HCT116 (cell line): ENCODE data around the gene FLVCR2. TPM values are rescaled to one million over a fixed set of nuclear protein-coding genes. Genes with fewer than 3 reads are reported as not detected.

Experiments
- ATAC-seq: fragments of 200-7000 bp; cut with Tn5 transposase; 2 replicates; pipeline ENCODE4 v1.9.1; 2020; ENCODE audit warnings: mild to moderate bottlenecking, moderate library complexity
- BruUV-seq: library from RNA; stranded (reverse); fragments of 400-500 nt; replicated peaks from 2 replicates; lab custom pipeline; 2021; lab: Mats Ljungman, UMichigan
- CTCF ChIA-PET: fragments of 300-600 bp; sonication (Branson Sonifier 250); formaldehyde crosslinking; loops from one replicate; lab custom pipeline; 2021; ENCODE audit warnings: antibody characterized with exemption; lab: Charles Lee
- POLR2A ChIA-PET: fragments of 300-600, 350-600 bp; sonication (Branson Sonifier 250); formaldehyde crosslinking; loops from one replicate; lab custom pipeline; 2021; ENCODE audit warnings: antibody characterized with exemption; lab: Charles Lee
- RAD21 ChIA-PET, 2 experiments: fragments of 300-600 bp; sonication (Branson Sonifier 250); formaldehyde crosslinking; loops; one replicate each; lab custom pipeline; 2023; ENCODE audit warnings: low total read pairs in 2 of 2; ENCODE audit not compliant: uncharacterized antibody in 2 of 2, unreplicated experiment in 2 of 2, low non-redundant PET in 1 of 2; lab: Charles Lee
- DNase-seq: peaks from one replicate; pipeline ENCODE4 v3.0.0-alpha.2; 2010; ENCODE audit warnings: low read depth, low spot score
- H2AFZ ChIP-seq: fragments of 200-600 bp; shearing (Covaris generic), sonication (generic); 2 replicates; pipeline ENCODE4 v1.6.1; 2017; ENCODE audit warnings: low read depth, mixed run types, mixed read lengths, antibody characterized with exemption, low read length; ENCODE audit not compliant: poor library complexity, severe bottlenecking
- H3K27ac ChIP-seq: 2 replicates; pipeline ENCODE4 v1.5.1; 2012; ENCODE audit warnings: low read depth, low read length
- H3K27me3 ChIP-seq: fragments of 200-600 bp; sonication (generic); 2 replicates; pipeline ENCODE4 v1.6.1; 2016; ENCODE audit warnings: mixed run types, low read length, mixed read lengths; ENCODE audit not compliant: insufficient read depth
- H3K36me3 ChIP-seq, 2 experiments: fragments of 200-500 bp in 1 of 2; fragments of 200-600 bp in 1 of 2; sonication (Bioruptor generic) in 1 of 2; sonication (generic) in 1 of 2; 2 replicates each; pipeline versions ENCODE4 v1.5.1 to v1.6.1; 2014 to 2016; ENCODE audit warnings: low read length in 2 of 2, inconsistent platforms in 1 of 2, mixed read lengths in 1 of 2, mixed run types in 1 of 2; ENCODE audit not compliant: insufficient read depth in 2 of 2, control insufficient read depth in 1 of 2
- H3K4me1 ChIP-seq, 2 experiments: fragments of 200-600 bp in 1 of 2; sonication (generic) in 1 of 2; 2 replicates each; pipeline versions ENCODE4 v1.5.1 to v1.6.1; 2012 to 2017; ENCODE audit warnings: low read length in 2 of 2, inconsistent platforms in 1 of 2, mild to moderate bottlenecking in 1 of 2, mixed read lengths in 1 of 2, mixed run types in 1 of 2, moderate library complexity in 1 of 2; ENCODE audit not compliant: insufficient read depth in 2 of 2, control insufficient read depth in 1 of 2
- H3K4me2 ChIP-seq: fragments of 200-600 bp; sonication (generic); 2 replicates; pipeline ENCODE4 v1.6.1; 2017; ENCODE audit warnings: mixed run types, low read length, mixed read lengths
- H3K4me3 ChIP-seq, 2 experiments: fragments of 200-600 bp in 1 of 2; sonication (generic) in 1 of 2; replicated peaks in 1 of 2; 2 replicates each; pipeline ENCODE4 v1.5.1; 2011 to 2016; ENCODE audit warnings: low read length in 2 of 2, control low read depth in 1 of 2, low read depth in 1 of 2, mild to moderate bottlenecking in 1 of 2, mixed read lengths in 1 of 2, mixed run types in 1 of 2
- H3K79me2 ChIP-seq: fragments of 200-600 bp; sonication (generic); 2 replicates; pipeline ENCODE4 v1.6.1; 2017; ENCODE audit warnings: mild to moderate bottlenecking, mixed run types, low read length, moderate library complexity, mixed read lengths; ENCODE audit not compliant: insufficient read depth
- H3K9ac ChIP-seq: fragments of 200-600 bp; sonication (generic); 2 replicates; pipeline ENCODE4 v1.6.1; 2016; ENCODE audit warnings: low read length, mixed read lengths
- H3K9me2 ChIP-seq: fragments of 200-600 bp; sonication (generic), shearing (Covaris generic); 2 replicates; pipeline ENCODE4 v1.6.1; 2017; ENCODE audit warnings: mixed run types, mild to moderate bottlenecking, moderate library complexity; ENCODE audit not compliant: insufficient read depth
- H3K9me3 ChIP-seq, 2 experiments: fragments of 200-500 bp in 1 of 2; fragments of 200-600 bp in 1 of 2; sonication (Bioruptor generic) in 1 of 2; sonication (generic) in 1 of 2; 2 replicates each; pipeline ENCODE4 v1.6.1; 2014 to 2017; ENCODE audit warnings: low read length in 2 of 2, mixed read lengths in 2 of 2, inconsistent platforms in 1 of 2, low read depth in 1 of 2, mild to moderate bottlenecking in 1 of 2, mixed run types in 1 of 2, moderate library complexity in 1 of 2; ENCODE audit not compliant: control insufficient read depth in 1 of 2, insufficient read depth in 1 of 2
- H4K20me1 ChIP-seq: fragments of 200-600 bp; sonication (generic), shearing (Covaris generic); 2 replicates; pipeline ENCODE4 v1.6.1; 2017; ENCODE audit warnings: mixed run types, mild to moderate bottlenecking, moderate library complexity; ENCODE audit not compliant: insufficient read depth
- CEBPB ChIP-seq: IDR thresholded peaks from 2 replicates; pipeline ENCODE4 v1.6.1; 2012; ENCODE audit warnings: low read depth
- EGR1 ChIP-seq: IDR thresholded peaks from 2 replicates; pipeline ENCODE4 v1.6.1; 2012; ENCODE audit warnings: low read depth
- ELF1 ChIP-seq: IDR thresholded peaks from 2 replicates; pipeline ENCODE4 v1.6.1; 2012; ENCODE audit warnings: low read depth, borderline replicate concordance
- EZH2 ChIP-seq: fragments of 200-600 bp; sonication (generic); IDR thresholded peaks from 2 replicates; pipeline ENCODE4 v1.6.1; 2017; ENCODE audit warnings: antibody characterized with exemption, mixed run types
- EZH2phosphoT487 ChIP-seq: fragments of 200-600 bp; IDR thresholded peaks from 2 replicates; pipeline ENCODE4 v1.6.1; 2018; ENCODE audit warnings: antibody characterized with exemption, borderline replicate concordance
- JUND ChIP-seq: IDR thresholded peaks from 2 replicates; pipeline ENCODE4 v1.6.1; 2012
- POLR2A ChIP-seq: IDR thresholded peaks from 2 replicates; pipeline ENCODE4 v1.7.0; 2011; ENCODE audit warnings: borderline replicate concordance; ENCODE audit not compliant: insufficient read depth, insufficient read length; ENCODE audit errors: extremely low read depth
- POLR2AphosphoS5 ChIP-seq: IDR thresholded peaks from 2 replicates; pipeline ENCODE4 v1.6.1; 2011; ENCODE audit warnings: mild to moderate bottlenecking, low read depth, low read length, moderate library complexity
- RAD21 ChIP-seq: IDR thresholded peaks from 2 replicates; pipeline ENCODE4 v1.6.1; 2012; ENCODE audit warnings: low read depth, mild to moderate bottlenecking
- SP1 ChIP-seq: IDR thresholded peaks from 2 replicates; pipeline ENCODE4 v1.6.1; 2012; ENCODE audit warnings: low read depth
- SRF ChIP-seq: IDR thresholded peaks from 2 replicates; pipeline ENCODE4 v1.6.1; 2012; ENCODE audit warnings: low read depth
- ZFX ChIP-seq: fragments of 450-650 bp; IDR thresholded peaks from 2 replicates; pipeline ENCODE4 v1.6.1; 2017
- intact Hi-C: fragments of 100-400 bp; cut with micrococcal nuclease; formaldehyde crosslinking; loops from 2 replicates; pipeline ENCODE4 v1.10.0; 2022
- total RNA-seq: library from RNA; stranded (reverse); gene quantifications from one replicate; pipeline ENCODE4 v1.2.1, GENCODE V29; 2021; ENCODE audit not compliant: unreplicated experiment
- TF ChIP-seq, protein P1 (sequence below): IDR thresholded peaks from 2 replicates; pipeline ENCODE4 v1.6.1; 2011; ENCODE audit warnings: mild to moderate bottlenecking, low read length, moderate library complexity; ENCODE audit not compliant: insufficient replicate concordance; ENCODE audit errors: extremely low read depth
- TF ChIP-seq, protein P2 (sequence below): IDR thresholded peaks from 2 replicates; pipeline ENCODE4 v1.6.1; 2012
- TF ChIP-seq, protein P3 (sequence below), 3 experiments: fragments of 200-600 bp in 1 of 3; sonication (generic) in 1 of 3; IDR thresholded peaks in 2 of 3; conservative IDR thresholded peaks in 1 of 3; 2 replicates each; pipeline ENCODE4 v1.5.1; 2012 to 2017; ENCODE audit warnings: low read depth in 2 of 3, low read length in 2 of 3, antibody characterized with exemption in 1 of 3, borderline replicate concordance in 1 of 3, control low read depth in 1 of 3, mild to moderate bottlenecking in 1 of 3, mixed read lengths in 1 of 3, mixed run types in 1 of 3, moderate library complexity in 1 of 3; ENCODE audit not compliant: insufficient read depth in 1 of 3

Gene FLVCR2
- total RNA-seq, 1 experiment from 2014 or later: 0.84 TPM

DNA sequence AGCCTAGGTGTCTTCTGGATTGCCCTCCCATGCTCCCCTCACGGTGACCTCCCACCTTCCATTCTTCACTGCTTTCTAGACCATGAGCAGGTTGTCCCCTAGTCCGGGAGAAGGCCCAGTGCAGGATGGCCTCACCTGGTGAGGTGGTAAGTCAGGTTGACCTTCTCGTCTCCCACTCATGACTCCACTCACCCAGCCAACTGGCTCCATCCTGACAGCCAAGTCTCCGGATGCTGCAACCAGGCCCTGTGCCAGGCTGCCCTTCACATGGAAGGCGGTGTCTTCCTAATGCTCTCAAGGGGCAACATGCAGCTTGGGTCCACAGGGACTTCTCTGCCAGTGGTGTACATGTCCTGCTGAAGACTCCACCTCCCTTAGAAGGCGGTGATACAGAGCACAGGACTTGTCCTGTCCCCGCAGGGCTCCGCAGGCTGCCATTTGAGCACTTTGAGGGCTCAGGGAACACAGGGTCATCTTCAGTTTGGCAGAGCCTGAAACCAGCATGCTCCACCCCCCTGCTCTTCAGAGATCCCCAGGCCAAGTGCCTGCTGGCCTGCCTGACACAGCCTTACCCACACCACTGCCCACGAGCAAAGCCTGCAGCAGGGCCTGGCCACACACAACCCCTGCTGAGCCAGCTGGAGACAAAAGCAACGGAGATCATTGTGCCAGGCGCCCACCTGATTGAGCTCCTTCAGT is 30.7 kb upstream of the FLVCR2 start (continued):
- TF ChIP-seq, protein P1, sequence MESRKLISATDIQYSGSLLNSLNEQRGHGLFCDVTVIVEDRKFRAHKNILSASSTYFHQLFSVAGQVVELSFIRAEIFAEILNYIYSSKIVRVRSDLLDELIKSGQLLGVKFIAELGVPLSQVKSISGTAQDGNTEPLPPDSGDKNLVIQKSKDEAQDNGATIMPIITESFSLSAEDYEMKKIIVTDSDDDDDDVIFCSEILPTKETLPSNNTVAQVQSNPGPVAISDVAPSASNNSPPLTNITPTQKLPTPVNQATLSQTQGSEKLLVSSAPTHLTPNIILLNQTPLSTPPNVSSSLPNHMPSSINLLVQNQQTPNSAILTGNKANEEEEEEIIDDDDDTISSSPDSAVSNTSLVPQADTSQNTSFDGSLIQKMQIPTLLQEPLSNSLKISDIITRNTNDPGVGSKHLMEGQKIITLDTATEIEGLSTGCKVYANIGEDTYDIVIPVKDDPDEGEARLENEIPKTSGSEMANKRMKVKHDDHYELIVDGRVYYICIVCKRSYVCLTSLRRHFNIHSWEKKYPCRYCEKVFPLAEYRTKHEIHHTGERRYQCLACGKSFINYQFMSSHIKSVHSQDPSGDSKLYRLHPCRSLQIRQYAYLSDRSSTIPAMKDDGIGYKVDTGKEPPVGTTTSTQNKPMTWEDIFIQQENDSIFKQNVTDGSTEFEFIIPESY: no peak
- no peak for TF ChIP-seq SRF
- TF ChIP-seq ELF1: no peak
- no peak for TF ChIP-seq RAD21
- no peak for TF ChIP-seq JUND
- no peak for TF ChIP-seq CEBPB
- TF ChIP-seq EZH2: no peak
- TF ChIP-seq SP1: no peak
- no peak for TF ChIP-seq ZFX
- TF ChIP-seq EGR1: no peak
- TF ChIP-seq, protein P2, sequence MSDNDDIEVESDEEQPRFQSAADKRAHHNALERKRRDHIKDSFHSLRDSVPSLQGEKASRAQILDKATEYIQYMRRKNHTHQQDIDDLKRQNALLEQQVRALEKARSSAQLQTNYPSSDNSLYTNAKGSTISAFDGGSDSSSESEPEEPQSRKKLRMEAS: no peak

DNA sequence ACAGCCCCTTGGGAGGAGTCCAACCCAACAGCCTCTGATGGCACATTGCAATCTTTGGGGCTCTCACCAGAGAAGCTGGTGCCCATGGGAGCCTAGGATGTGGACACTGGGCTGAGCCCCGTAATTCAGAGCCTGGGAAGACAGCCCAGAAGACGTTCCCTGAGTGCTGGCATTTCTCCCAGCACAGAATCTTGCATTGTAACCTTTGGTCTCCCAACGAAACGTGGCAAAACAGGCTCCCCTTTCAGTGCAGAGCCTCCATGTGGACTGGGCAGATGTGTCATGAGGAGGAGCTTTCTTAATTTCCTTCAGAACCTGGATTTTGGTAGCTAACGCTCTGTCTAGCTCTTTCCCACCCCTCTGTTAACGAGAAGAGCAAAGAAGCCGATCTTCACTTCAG is 29.9 kb upstream of the FLVCR2 start:
- Histone ChIP-seq H4K20me1 (no peaks in the 10 kb centered on the region), H2AFZ (no peak overlapping the region), H3K36me3 (no peaks in the 10 kb centered on the region), H3K4me3 (no peak overlapping the region), H3K79me2 (no peaks in the 10 kb centered on the region), H3K9me3 (no peaks in the 10 kb centered on the region), H3K27ac (no peak overlapping the region), H3K27me3 (no peaks in the 10 kb centered on the region), H3K4me2 (no peak overlapping the region), H3K9me2 (no peaks in the 10 kb centered on the region), H3K4me1 (no peaks in the 10 kb centered on the region), H3K9ac (no peak overlapping the region)
- DNase-seq: no peak
- POLR2A ChIA-PET: interaction anchor here (0.9 kb wide), 1 partner anchor 12 kb away, joined by 3 read pairs; no protein-coding TSS in a partner anchor
- no peak for ATAC-seq
- RAD21 ChIA-PET: no interaction called here
- CTCF ChIA-PET: interaction anchor here (1.9 kb wide), 1 partner anchor 12 kb away, joined by 6 read pairs; no protein-coding TSS in a partner anchor
- BruUV-seq: no TSS peak
- intact Hi-C loops: no loop called here
- TF ChIP-seq SRF (no peak), POLR2A (no peak), EZH2phosphoT487 (no peak), POLR2AphosphoS5 (no peak)
- TF ChIP-seq, protein P2: no peak
- TF ChIP-seq, protein P1: no peak
- TF ChIP-seq, protein P3, sequence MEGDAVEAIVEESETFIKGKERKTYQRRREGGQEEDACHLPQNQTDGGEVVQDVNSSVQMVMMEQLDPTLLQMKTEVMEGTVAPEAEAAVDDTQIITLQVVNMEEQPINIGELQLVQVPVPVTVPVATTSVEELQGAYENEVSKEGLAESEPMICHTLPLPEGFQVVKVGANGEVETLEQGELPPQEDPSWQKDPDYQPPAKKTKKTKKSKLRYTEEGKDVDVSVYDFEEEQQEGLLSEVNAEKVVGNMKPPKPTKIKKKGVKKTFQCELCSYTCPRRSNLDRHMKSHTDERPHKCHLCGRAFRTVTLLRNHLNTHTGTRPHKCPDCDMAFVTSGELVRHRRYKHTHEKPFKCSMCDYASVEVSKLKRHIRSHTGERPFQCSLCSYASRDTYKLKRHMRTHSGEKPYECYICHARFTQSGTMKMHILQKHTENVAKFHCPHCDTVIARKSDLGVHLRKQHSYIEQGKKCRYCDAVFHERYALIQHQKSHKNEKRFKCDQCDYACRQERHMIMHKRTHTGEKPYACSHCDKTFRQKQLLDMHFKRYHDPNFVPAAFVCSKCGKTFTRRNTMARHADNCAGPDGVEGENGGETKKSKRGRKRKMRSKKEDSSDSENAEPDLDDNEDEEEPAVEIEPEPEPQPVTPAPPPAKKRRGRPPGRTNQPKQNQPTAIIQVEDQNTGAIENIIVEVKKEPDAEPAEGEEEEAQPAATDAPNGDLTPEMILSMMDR (IDR thresholded peaks at IDR 0.05 in 2 of 3, conservative IDR thresholded peaks at IDR 0.05 in 1 of 3; ENCODE audit: borderline replicate concordance in 1 of 3, insufficient read depth in 1 of 3, low read depth in 2 of 3, low read length in 2 of 3): no peak
